Measurements from ENCODE around the gene RNF5.

Gene RNF5

DNA sequence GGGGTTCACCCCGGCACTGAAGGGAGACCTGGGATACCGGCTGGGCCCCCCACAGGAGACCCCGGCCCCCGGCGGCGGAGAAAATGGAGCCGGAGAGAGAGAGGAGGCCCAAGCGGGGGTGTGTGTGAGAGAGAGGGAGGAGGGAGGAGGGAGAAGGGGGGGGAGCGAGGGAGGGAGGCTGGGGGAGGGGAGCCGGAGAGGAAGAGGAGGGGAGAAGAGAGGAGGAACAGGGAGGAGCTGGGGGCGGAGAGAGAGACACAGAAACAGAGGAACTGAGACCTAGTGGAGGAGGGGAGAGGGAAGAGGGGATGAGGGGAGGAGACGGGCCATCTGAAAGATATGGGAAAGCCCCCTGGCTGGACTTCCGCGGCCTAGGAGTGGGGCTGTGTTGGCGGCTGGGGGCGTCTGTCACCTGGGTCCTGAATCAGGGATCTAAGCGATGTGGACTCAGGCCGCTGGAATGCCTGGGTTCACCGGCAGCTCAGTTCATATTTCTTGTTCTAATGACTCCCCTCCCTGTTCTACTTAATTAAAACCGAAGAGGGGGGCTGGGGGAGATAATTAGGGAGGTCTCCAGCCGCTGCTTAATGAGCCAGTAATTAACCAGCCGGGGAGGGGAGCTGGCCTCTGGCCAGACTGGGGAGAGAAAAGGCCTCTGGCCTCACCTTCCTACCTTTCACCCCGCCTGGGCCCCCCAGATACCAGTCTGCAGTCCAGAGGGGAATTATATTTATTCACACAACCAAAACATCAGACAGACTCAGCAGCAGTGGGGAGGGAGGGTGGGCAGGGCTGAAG, 12.0 kb downstream of the RNF5 start, which contains the start of gene PBX2:
Gene PBX2 (minus strand): TSS at position 149 of the 798 bp plus-strand sequence. CDS start 287 bp downstream, outside the sequence.
- TF ChIP-seq, protein P1, sequence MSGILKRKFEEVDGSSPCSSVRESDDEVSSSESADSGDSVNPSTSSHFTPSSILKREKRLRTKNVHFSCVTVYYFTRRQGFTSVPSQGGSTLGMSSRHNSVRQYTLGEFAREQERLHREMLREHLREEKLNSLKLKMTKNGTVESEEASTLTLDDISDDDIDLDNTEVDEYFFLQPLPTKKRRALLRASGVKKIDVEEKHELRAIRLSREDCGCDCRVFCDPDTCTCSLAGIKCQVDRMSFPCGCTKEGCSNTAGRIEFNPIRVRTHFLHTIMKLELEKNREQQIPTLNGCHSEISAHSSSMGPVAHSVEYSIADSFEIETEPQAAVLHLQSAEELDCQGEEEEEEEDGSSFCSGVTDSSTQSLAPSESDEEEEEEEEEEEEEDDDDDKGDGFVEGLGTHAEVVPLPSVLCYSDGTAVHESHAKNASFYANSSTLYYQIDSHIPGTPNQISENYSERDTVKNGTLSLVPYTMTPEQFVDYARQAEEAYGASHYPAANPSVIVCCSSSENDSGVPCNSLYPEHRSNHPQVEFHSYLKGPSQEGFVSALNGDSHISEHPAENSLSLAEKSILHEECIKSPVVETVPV (CRISPR knock-in tag; IDR thresholded peaks at IDR 0.05): no peak
- no peak for TF ChIP-seq GLIS3 (CRISPR knock-in tag; IDR thresholded peaks at IDR 0.05)
- TF ChIP-seq ZNF565 (CRISPR knock-in tag; conservative IDR thresholded peaks at IDR 0.05; ENCODE audit: low read depth): no peak
- TF ChIP-seq, protein P2, sequence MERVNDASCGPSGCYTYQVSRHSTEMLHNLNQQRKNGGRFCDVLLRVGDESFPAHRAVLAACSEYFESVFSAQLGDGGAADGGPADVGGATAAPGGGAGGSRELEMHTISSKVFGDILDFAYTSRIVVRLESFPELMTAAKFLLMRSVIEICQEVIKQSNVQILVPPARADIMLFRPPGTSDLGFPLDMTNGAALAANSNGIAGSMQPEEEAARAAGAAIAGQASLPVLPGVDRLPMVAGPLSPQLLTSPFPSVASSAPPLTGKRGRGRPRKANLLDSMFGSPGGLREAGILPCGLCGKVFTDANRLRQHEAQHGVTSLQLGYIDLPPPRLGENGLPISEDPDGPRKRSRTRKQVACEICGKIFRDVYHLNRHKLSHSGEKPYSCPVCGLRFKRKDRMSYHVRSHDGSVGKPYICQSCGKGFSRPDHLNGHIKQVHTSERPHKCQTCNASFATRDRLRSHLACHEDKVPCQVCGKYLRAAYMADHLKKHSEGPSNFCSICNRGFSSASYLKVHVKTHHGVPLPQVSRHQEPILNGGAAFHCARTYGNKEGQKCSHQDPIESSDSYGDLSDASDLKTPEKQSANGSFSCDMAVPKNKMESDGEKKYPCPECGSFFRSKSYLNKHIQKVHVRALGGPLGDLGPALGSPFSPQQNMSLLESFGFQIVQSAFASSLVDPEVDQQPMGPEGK (CRISPR knock-in tag; IDR thresholded peaks at IDR 0.05; ENCODE audit: borderline replicate concordance): no peak
- TF ChIP-seq, protein P3, sequence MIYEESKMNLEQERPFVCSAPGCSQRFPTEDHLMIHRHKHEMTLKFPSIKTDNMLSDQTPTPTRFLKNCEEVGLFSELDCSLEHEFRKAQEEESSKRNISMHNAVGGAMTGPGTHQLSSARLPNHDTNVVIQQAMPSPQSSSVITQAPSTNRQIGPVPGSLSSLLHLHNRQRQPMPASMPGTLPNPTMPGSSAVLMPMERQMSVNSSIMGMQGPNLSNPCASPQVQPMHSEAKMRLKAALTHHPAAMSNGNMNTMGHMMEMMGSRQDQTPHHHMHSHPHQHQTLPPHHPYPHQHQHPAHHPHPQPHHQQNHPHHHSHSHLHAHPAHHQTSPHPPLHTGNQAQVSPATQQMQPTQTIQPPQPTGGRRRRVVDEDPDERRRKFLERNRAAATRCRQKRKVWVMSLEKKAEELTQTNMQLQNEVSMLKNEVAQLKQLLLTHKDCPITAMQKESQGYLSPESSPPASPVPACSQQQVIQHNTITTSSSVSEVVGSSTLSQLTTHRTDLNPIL (CRISPR knock-in tag; IDR thresholded peaks at IDR 0.05; ENCODE audit: low read depth): no peak
- TF ChIP-seq, protein P4, sequence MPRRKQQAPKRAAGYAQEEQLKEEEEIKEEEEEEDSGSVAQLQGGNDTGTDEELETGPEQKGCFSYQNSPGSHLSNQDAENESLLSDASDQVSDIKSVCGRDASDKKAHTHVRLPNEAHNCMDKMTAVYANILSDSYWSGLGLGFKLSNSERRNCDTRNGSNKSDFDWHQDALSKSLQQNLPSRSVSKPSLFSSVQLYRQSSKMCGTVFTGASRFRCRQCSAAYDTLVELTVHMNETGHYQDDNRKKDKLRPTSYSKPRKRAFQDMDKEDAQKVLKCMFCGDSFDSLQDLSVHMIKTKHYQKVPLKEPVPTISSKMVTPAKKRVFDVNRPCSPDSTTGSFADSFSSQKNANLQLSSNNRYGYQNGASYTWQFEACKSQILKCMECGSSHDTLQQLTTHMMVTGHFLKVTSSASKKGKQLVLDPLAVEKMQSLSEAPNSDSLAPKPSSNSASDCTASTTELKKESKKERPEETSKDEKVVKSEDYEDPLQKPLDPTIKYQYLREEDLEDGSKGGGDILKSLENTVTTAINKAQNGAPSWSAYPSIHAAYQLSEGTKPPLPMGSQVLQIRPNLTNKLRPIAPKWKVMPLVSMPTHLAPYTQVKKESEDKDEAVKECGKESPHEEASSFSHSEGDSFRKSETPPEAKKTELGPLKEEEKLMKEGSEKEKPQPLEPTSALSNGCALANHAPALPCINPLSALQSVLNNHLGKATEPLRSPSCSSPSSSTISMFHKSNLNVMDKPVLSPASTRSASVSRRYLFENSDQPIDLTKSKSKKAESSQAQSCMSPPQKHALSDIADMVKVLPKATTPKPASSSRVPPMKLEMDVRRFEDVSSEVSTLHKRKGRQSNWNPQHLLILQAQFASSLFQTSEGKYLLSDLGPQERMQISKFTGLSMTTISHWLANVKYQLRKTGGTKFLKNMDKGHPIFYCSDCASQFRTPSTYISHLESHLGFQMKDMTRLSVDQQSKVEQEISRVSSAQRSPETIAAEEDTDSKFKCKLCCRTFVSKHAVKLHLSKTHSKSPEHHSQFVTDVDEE (CRISPR knock-in tag; IDR thresholded peaks at IDR 0.05): no peak
- TF ChIP-seq ZNF8 (CRISPR knock-in tag; IDR thresholded peaks at IDR 0.05): no peak
- TF ChIP-seq ZFP30 (CRISPR knock-in tag; IDR thresholded peaks at IDR 0.05): no peak
- TF ChIP-seq ARNTL (CRISPR knock-in tag; IDR thresholded peaks at IDR 0.05; ENCODE audit: borderline replicate concordance, low read depth): no peak
- TF ChIP-seq SNAI2 (CRISPR knock-in tag; IDR thresholded peaks at IDR 0.05): no peak
- no peak for TF ChIP-seq ZNF70 (CRISPR knock-in tag; IDR thresholded peaks at IDR 0.05)
- no peak for TF ChIP-seq CSDC2 (CRISPR knock-in tag; IDR thresholded peaks at IDR 0.05)
- peak; percentile 61 for ATAC-seq

DNA sequence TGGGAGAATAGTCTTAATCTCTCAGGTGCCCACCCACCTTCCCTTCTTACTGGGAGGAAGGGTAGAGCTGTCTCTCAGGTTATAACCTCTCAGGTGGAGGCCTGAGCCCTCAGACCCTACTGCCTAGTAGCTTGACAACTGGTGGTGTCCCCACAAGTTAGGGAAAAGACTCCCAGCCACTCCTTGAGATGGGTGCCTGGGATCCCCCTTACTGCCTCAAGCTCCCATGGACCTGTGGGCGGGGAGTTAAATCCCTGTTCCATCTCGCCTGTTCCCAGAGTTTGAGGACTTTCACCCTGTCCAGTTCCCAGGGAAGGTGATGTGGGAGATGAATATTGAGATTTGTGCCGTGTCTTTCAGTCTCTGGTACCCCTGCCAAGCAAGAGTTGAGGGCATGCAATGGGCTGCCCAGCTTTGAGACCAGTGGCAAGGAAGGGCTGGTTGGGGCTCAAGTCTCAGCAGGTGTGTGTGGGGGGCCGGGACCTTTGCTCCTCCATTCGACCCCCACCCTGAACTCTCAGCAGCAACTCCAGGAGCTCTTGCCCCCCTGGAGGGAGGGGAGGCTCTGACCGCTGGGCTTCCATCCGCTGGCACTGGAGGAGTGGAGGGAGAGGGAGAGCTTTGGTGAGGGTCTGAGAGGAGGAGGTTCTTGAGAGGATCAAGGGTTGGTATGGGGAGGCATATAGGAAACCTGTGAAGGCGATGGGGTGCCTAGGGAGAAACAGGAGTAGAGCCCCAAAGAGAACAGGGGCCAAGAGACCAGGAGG, 12.9 kb downstream of the RNF5 start:
- TF ChIP-seq, protein P2 (CRISPR knock-in tag; IDR thresholded peaks at IDR 0.05; ENCODE audit: borderline replicate concordance): no peak
- TF ChIP-seq ZNF565 (CRISPR knock-in tag; conservative IDR thresholded peaks at IDR 0.05; ENCODE audit: low read depth) (no peak), TOX (CRISPR knock-in tag; IDR thresholded peaks at IDR 0.05; ENCODE audit: borderline replicate concordance) (no peak)
- no peak for ATAC-seq

DNA sequence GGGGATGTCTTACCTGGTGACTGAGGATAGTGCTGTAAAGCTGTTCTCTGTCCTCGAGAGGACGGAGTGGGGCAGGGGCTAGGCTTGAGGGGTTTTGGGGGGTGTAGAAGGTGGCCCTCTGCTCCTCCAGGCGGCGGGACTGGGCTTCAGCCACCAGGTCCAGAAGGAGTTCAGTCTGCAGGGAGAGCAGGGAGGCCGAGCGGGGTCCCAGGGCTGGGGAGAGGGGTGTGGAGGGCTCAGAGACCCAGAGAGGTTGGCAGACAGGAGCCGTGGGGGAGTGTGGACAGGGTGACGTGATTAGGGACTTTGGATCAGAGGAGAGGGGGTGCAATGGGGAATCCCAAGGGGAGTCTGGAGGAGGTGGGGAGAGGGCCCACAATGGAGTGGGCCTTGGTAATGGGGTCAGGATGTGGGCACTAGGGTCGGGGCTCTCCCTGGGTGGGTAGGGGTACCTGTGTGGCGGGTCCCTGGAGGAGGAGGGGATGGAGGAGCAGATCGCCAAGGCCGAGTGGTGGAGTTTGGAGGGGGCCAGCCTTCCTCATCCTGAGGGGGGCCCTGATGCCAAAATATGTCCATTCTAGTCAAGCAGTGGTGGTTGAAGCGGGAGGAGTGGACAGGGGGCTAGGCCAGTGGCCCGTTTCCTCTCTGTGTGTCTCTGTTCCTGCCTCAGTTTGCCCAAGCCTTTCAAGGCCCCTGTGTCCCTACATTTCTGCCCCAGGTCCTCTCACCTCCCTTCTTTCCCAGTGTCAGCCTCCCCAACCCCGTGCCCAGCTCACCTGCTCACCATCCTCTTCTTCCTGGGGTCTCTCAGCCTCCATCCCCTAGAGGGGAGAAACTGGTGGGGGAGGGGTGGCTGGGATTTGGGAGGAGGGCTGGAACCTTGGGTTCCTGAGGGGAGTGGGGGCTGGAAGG, 13.7 kb downstream of the RNF5 start:
- no peak for ATAC-seq
- TF ChIP-seq TOX (CRISPR knock-in tag; IDR thresholded peaks at IDR 0.05; ENCODE audit: borderline replicate concordance) (no peak), BACH2 (CRISPR knock-in tag; IDR thresholded peaks at IDR 0.05; ENCODE audit: borderline replicate concordance) (no peak), OSR1 (CRISPR knock-in tag; IDR thresholded peaks at IDR 0.05) (no peak), ZFP3 (CRISPR knock-in tag; IDR thresholded peaks at IDR 0.05) (no peak), RARB (CRISPR knock-in tag; IDR thresholded peaks at IDR 0.05) (no peak), ZNF70 (CRISPR knock-in tag; IDR thresholded peaks at IDR 0.05) (no peak), ZC3H10 (CRISPR knock-in tag; IDR thresholded peaks at IDR 0.05) (no peak), ZNF8 (CRISPR knock-in tag; IDR thresholded peaks at IDR 0.05) (no peak)
- TF ChIP-seq, protein P4 (CRISPR knock-in tag; IDR thresholded peaks at IDR 0.05): no peak
- TF ChIP-seq, protein P2 (CRISPR knock-in tag; IDR thresholded peaks at IDR 0.05; ENCODE audit: borderline replicate concordance): no peak

All from SK-N-SH treated with all-trans-retinoic acid at 6 μM for 48 hours (cell line).